ENCODE data around the gene REXO5. TPM values are rescaled to one million over a fixed set of nuclear protein-coding genes. Genes with fewer than 3 reads are reported as not detected.
A peak's percentile ranks its signal among the peaks of the same experiment; 100 is the strongest.

The REXO5 gene
- total RNA-seq, 1 experiment from 2014 or later = 8.5 TPM

GRCh38 chr16:20881503-20881878, 75.2 kb downstream of the REXO5 start:
- Mint-ChIP-seq H3K27me3 (ENCODE audit: low read depth) (no peaks in the 10 kb centered on the region), H3K36me3 (peaks cover 10% of the 10 kb centered on the region; the same call in 1 of the 2 replicates), H3K4me3 (no peak overlapping the region), H3K4me1 (peaks cover 31% of the 10 kb centered on the region), H3K27ac (no peak overlapping the region), H3K9me3 (0 out of 2 replicates have a peak, but pooled peaks cover 2% of the 10 kb centered on the region)
- POLR2A ChIA-PET = no interaction called here
- ATAC-seq = no peak
- DNase-seq (ENCODE audit: low spot score) = no peak
- no peak for TF ChIP-seq ERG (CRISPR knock-in tag; IDR thresholded peaks at IDR 0.05)
- CTCF ChIA-PET = no interaction called here

GRCh38 chr16:20883554-20884239, 77.4 kb downstream of the REXO5 start:
- H3K9me3 Mint-ChIP-seq = no peaks in the 10 kb centered on the region
- CTCF ChIA-PET = no interaction called here
- peaks cover 10% of the 10 kb centered on the region; the same call in 1 of the 2 replicates for H3K36me3 Mint-ChIP-seq
- no peak for TF ChIP-seq KAT7 (CRISPR knock-in tag; IDR thresholded peaks at IDR 0.05; ENCODE audit: borderline replicate concordance)
- TF ChIP-seq GRHL2 (CRISPR knock-in tag; IDR thresholded peaks at IDR 0.05; ENCODE audit: insufficient replicate concordance, severe bottlenecking) = no peak
- no peak for TF ChIP-seq MAX (CRISPR knock-in tag; IDR thresholded peaks at IDR 0.05)
- no peak for TF ChIP-seq NFYB (CRISPR knock-in tag; conservative IDR thresholded peaks at IDR 0.05; ENCODE audit: low read depth)
- no peak for TF ChIP-seq SMAD3 (CRISPR knock-in tag; IDR thresholded peaks at IDR 0.05; ENCODE audit: borderline replicate concordance)
- no peak for TF ChIP-seq CREB1 (CRISPR knock-in tag; IDR thresholded peaks at IDR 0.05)
- TF ChIP-seq E2F4 (CRISPR knock-in tag; IDR thresholded peaks at IDR 0.05; ENCODE audit: borderline replicate concordance, low read depth) = no peak
- no peak for ATAC-seq
- no peak for DNase-seq (ENCODE audit: low spot score)
- no peak overlapping the region for H3K4me3 Mint-ChIP-seq
- H3K27me3 Mint-ChIP-seq (ENCODE audit: low read depth) = no peaks in the 10 kb centered on the region
- H3K27ac Mint-ChIP-seq = no peak overlapping the region; the same call in 1 of the 2 replicates
- H3K4me1 Mint-ChIP-seq = peaks cover 26% of the 10 kb centered on the region
- POLR2A ChIA-PET = interaction anchor here (0.6 kb wide), 1 partner anchor 31 kb away, joined by 3 read pairs; no protein-coding TSS in a partner anchor

- TF ChIP-seq TEAD4 (CRISPR knock-in tag; IDR thresholded peaks at IDR 0.05) = no peak
- no peak for TF ChIP-seq ZNF317 (CRISPR knock-in tag; IDR thresholded peaks at IDR 0.05; ENCODE audit: borderline replicate concordance, low read depth)
- TF ChIP-seq ZNF512 (CRISPR knock-in tag; IDR thresholded peaks at IDR 0.05; ENCODE audit: borderline replicate concordance) = no peak
- TF ChIP-seq ZNF281 (CRISPR knock-in tag; IDR thresholded peaks at IDR 0.05) = no peak
- TF ChIP-seq NR1H2 (CRISPR knock-in tag; IDR thresholded peaks at IDR 0.05) = no peak
- TF ChIP-seq ZNF232 (CRISPR knock-in tag; IDR thresholded peaks at IDR 0.05) = no peak
- TF ChIP-seq NFE2L1 (CRISPR knock-in tag; IDR thresholded peaks at IDR 0.05) = no peak
- TF ChIP-seq CREM (CRISPR knock-in tag; IDR thresholded peaks at IDR 0.05) = no peak
- TF ChIP-seq ZNF219 (CRISPR knock-in tag; IDR thresholded peaks at IDR 0.05; ENCODE audit: borderline replicate concordance) = no peak
- no peak for TF ChIP-seq AR (CRISPR knock-in tag; IDR thresholded peaks at IDR 0.05)
Measured at GRCh38 chr16:20884240-20884556, 77.9 kb downstream of the REXO5 start.

More at GRCh38 chr16:20884240-20884556, 77.9 kb downstream of the REXO5 start:
- peaks cover 10% of the 10 kb centered on the region; the same call in 1 of the 2 replicates for H3K36me3 Mint-ChIP-seq
- H3K9me3 Mint-ChIP-seq = no peaks in the 10 kb centered on the region
- CTCF ChIA-PET = no interaction called here
- H3K4me3 Mint-ChIP-seq = no peak overlapping the region
- POLR2A ChIA-PET = no interaction called here
- ATAC-seq (no peak), DNase-seq (ENCODE audit: low spot score) (no peak)
- peaks cover 23% of the 10 kb centered on the region for H3K4me1 Mint-ChIP-seq
- H3K27ac Mint-ChIP-seq = peak overlapping the region; percentile 24; the same call in 1 of the 2 replicates
- no peaks in the 10 kb centered on the region for H3K27me3 Mint-ChIP-seq (ENCODE audit: low read depth)
